ENCODE measurements around the gene GGT7.
"Not testable (repeated sequence)": the region's sequence is repeated elsewhere in the genome, so short reads cannot be mapped to it uniquely, and the experiment has no call there.

GGT7 gene

DNA sequence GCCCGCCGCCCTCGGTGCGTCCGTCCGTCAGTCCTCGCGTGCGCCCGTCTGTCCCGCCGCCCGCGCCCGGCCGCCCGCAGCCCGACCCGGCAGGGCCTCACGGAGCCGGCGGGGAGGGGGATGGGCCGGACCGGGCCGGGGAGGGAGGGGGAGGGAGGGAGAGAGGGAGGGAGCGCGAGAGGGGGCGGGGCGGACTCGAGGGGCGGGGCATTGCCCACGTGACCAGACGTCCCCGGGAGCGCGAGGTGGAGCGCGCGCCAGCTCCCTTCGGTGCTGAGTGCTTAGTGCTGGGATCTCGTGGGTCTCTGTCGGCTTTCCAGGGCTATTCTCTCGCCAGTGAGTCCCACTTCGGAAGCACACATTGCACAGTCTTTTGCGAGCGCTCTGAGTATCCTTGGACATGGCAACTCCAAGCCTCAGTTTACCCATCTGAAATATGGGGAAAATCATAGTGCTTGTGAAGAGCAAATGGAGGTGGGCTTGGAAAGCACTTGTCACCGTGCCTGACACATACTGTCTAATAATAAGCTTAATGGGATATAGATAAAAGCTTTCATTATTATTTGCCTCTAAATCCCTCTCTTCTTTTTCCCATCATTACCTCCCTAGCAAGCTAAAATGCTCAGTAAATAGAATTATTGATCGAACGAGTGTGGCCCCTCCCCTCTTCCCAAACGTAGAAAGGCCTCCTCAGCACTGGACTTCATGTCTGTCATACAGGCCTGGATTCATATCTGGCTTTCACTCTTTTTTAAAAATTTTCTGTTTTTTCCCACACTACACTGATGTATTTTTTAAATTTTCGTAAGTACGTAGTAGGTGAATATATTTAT lies 46.9 kb downstream of the GGT7 start, which contains the start of gene NCOA6:
Gene NCOA6 (minus strand): TSS at position 122 of the 833 bp plus-strand sequence. CDS start 43,296 bp downstream, outside the sequence.
- peak within 1 kb of the TSS; percentile 99 for H3K4me3 ChIP-seq (ENCODE audit: low read length)
- H3K4me2 ChIP-seq (ENCODE audit: low read length) = peak within 1 kb of the TSS; percentile 91
- H3K36me3 ChIP-seq (ENCODE audit: insufficient read depth, low read length) = no peaks in the 10 kb centered on the region
- H3K27me3 ChIP-seq (ENCODE audit: control insufficient read depth, insufficient read depth, low read length) = peaks cover 15% of the 10 kb centered on the region
- peak within 1 kb of the TSS; percentile 96 for H3K9ac ChIP-seq (ENCODE audit: low read depth, low read length)
- no peaks in the 10 kb centered on the region for H3K9me3 ChIP-seq (replicated peaks; ENCODE audit: low read length)
- H3K4me1 ChIP-seq (ENCODE audit: control insufficient read depth, insufficient read depth, low read length) = peaks cover 11% of the 10 kb centered on the region

DNA sequence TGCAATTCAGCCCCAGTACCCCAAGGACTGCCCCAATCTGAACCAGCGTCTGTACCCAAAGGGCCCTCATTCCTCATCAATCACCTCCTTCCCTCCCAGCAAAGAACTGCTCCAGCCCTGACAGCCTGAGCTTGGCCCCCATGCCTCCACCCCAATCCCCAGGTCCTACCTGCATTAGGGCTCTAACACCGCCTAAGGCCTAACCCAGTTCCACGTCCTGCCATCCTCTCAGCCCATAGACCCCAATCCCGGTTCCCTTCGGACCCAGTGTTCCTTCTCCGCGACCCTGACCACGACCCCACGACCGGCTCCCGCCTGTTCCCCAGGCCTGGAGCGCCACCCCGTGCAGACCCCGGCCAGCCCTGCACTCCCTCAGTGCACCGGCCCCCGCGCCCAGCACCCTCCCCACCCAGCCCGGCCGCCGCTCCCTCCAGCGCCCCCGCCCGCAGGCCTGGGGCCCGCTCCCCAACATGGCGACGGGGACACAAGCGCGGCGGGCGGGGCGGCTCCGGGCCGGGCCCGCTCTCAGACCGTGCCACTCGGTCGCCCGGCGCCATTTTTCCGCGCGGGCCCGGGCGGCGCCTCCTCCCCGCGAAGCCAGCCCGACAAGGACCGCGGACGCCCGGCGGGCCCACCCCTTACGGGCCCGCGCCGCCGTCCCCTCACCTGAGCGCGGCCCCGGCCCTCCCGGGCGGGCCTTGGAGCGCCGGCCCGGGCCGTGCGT lies 47.7 kb downstream of the GGT7 start:
- H3K9ac ChIP-seq (ENCODE audit: low read depth, low read length) = peak overlapping the region; percentile 96
- H3K36me3 ChIP-seq (ENCODE audit: insufficient read depth, low read length) = no peaks in the 10 kb centered on the region
- H3K4me3 ChIP-seq (ENCODE audit: low read length) = peak overlapping the region; percentile 99
- peaks cover 11% of the 10 kb centered on the region for H3K4me1 ChIP-seq (ENCODE audit: control insufficient read depth, insufficient read depth, low read length)
- H3K9me3 ChIP-seq (replicated peaks; ENCODE audit: low read length) = no peaks in the 10 kb centered on the region
- H3K4me2 ChIP-seq (ENCODE audit: low read length) = peak overlapping the region; percentile 91
- peaks cover 9% of the 10 kb centered on the region for H3K27me3 ChIP-seq (ENCODE audit: control insufficient read depth, insufficient read depth, low read length)

DNA sequence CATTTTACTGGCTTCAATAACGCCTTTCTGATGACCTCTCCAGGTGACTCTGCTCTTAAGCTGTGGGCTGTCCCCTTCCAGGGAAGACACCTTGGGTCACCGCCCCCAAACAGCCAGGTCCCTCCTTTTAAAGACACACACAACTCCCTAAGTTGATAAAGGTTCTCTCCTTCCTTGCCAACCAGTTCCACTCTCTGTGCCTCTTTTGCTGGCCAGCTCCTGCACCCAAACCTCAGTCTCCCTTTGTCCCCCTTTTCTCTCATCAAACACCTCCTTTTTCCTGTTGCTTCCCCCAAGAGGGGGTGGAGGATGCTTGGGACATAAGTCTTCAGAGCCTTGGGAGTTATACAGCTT lies 48.2 kb downstream of the GGT7 start:
- Histone ChIP-seq H3K4me3 (ENCODE audit: low read length) (peak overlapping the region; percentile 99), H3K9me3 (replicated peaks; ENCODE audit: low read length) (no peaks in the 10 kb centered on the region), H3K36me3 (ENCODE audit: insufficient read depth, low read length) (no peaks in the 10 kb centered on the region), H3K9ac (ENCODE audit: low read depth, low read length) (peak overlapping the region; percentile 96), H3K4me1 (ENCODE audit: control insufficient read depth, insufficient read depth, low read length) (peaks cover 11% of the 10 kb centered on the region), H3K27me3 (ENCODE audit: control insufficient read depth, insufficient read depth, low read length) (peaks cover 7% of the 10 kb centered on the region), H3K4me2 (ENCODE audit: low read length) (peak overlapping the region; percentile 91)

DNA sequence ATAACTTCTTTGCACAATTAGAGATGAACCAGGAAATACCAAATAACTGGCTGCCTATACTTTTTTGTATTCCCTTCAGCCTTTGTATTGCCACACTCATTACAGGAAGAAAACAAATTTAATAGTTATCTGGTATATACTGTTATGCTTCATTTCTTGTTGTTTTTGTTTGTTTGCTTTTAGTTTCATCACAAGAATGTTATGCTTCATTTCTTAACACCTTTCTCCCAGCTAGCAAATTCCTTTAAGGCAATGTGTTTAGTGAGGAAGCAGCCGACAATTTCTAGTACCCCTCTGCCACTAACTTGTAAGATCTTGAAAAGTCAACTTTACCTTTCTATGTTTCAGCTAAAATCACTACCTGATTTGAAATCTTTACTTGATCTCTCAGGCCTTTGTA lies 48.6 kb downstream of the GGT7 start:
- peak overlapping the region; percentile 96 for H3K9ac ChIP-seq (ENCODE audit: low read depth, low read length)
- peak overlapping the region; percentile 91 for H3K4me2 ChIP-seq (ENCODE audit: low read length)
- no peaks in the 10 kb centered on the region for H3K36me3 ChIP-seq (ENCODE audit: insufficient read depth, low read length)
- peaks cover 7% of the 10 kb centered on the region for H3K27me3 ChIP-seq (ENCODE audit: control insufficient read depth, insufficient read depth, low read length)
- H3K4me3 ChIP-seq (ENCODE audit: low read length) = peak overlapping the region; percentile 99
- H3K9me3 ChIP-seq (replicated peaks; ENCODE audit: low read length) = no peaks in the 10 kb centered on the region
- H3K4me1 ChIP-seq (ENCODE audit: control insufficient read depth, insufficient read depth, low read length) = peaks cover 11% of the 10 kb centered on the region

DNA sequence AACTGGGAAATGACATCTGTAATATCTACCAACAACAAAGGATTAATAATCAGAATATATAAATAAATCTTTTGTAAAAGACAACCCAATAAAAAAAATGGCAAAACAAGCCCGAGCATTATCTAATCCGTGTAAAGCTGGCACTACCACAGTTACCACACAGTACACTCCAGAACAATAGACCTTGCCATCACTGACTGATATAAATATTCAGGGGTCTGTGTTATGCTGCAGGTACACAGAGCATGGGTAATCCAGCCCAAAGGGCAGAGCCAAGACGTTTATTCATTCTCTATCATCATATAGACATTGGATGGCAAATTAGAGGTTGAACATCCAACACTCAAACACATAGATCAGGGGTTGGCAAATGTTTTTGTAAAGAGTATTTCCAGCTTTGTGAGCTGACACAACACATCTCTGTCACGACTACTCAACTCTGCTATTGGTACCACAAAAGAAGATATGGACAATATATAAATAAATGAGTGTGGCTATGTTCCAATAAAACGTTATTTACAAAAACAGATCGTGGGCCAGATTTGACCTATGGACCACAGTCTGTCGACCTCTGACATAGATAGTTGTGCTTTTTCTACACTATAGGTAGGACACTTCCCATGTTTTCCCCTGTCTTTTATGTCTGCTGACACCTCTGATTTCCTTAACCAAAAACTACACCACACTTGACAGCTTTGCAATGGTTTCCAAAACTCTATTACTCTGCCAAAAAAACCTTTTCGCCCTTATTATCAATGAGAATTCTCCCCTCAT lies 51.7 kb downstream of the GGT7 start:
- no peaks in the 10 kb centered on the region for H3K36me3 ChIP-seq (ENCODE audit: insufficient read depth, low read length)
- no peak overlapping the region for H3K4me2 ChIP-seq (ENCODE audit: low read length)
- no peak overlapping the region for H3K9ac ChIP-seq (ENCODE audit: low read depth, low read length)
- H3K4me1 ChIP-seq (ENCODE audit: control insufficient read depth, insufficient read depth, low read length) = peaks cover 15% of the 10 kb centered on the region
- no peak overlapping the region for H3K4me3 ChIP-seq (ENCODE audit: low read length)
- no peaks in the 10 kb centered on the region for H3K9me3 ChIP-seq (replicated peaks; ENCODE audit: low read length)
- no peaks in the 10 kb centered on the region for H3K27me3 ChIP-seq (ENCODE audit: control insufficient read depth, insufficient read depth, low read length)

DNA sequence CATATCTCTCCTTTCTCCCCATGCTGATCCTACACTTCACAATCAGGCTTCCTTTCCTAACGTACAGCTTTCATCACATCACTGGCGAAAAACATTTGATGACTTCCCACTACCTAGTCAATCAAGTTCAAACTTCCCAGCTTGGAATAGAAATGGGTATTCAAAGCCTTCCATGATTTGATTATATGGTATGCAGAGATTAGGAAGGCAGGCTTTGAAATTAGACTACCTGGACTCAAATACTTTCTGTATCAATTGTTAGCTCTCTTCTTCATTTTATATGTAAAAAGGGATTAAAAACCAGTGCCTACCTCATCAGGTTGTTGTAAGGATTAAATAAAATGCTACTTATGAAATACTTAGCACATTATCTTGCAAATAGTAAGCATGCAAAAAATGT lies 54.9 kb downstream of the GGT7 start:
- Histone ChIP-seq H3K9ac (ENCODE audit: low read depth, low read length) (no peak overlapping the region), H3K4me3 (ENCODE audit: low read length) (no peak overlapping the region), H3K9me3 (replicated peaks; ENCODE audit: low read length) (no peaks in the 10 kb centered on the region), H3K4me2 (ENCODE audit: low read length) (no peak overlapping the region), H3K27me3 (ENCODE audit: control insufficient read depth, insufficient read depth, low read length) (no peaks in the 10 kb centered on the region), H3K4me1 (ENCODE audit: control insufficient read depth, insufficient read depth, low read length) (peaks cover 10% of the 10 kb centered on the region), H3K36me3 (ENCODE audit: insufficient read depth, low read length) (no peaks in the 10 kb centered on the region)

DNA sequence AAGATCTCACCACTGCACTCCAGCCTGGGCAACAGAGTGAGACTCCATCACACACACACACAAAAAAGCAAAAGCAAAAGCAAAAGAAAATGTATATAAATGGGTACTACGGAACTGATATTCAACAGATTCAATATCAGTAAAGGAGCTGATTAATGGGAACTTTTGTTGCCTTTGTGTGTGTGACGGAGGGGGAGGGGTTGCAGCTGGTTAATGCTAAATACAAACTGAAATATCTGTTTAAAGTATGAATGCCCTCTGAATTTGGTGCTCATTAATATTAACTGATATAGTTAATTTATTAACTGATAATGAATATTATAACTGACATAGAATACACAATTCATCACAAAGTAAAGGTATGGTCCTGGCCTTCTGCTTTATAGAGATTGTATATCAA lies 55.6 kb downstream of the GGT7 start:
- no peak overlapping the region for H3K9ac ChIP-seq (ENCODE audit: low read depth, low read length)
- H3K4me2 ChIP-seq (ENCODE audit: low read length) = no peak overlapping the region
- H3K36me3 ChIP-seq (ENCODE audit: insufficient read depth, low read length) = no peaks in the 10 kb centered on the region
- H3K27me3 ChIP-seq (ENCODE audit: control insufficient read depth, insufficient read depth, low read length) = no peaks in the 10 kb centered on the region
- no peaks in the 10 kb centered on the region for H3K9me3 ChIP-seq (replicated peaks; ENCODE audit: low read length)
- H3K4me1 ChIP-seq (ENCODE audit: control insufficient read depth, insufficient read depth, low read length) = peaks cover 10% of the 10 kb centered on the region
- H3K4me3 ChIP-seq (ENCODE audit: low read length) = no peak overlapping the region

DNA sequence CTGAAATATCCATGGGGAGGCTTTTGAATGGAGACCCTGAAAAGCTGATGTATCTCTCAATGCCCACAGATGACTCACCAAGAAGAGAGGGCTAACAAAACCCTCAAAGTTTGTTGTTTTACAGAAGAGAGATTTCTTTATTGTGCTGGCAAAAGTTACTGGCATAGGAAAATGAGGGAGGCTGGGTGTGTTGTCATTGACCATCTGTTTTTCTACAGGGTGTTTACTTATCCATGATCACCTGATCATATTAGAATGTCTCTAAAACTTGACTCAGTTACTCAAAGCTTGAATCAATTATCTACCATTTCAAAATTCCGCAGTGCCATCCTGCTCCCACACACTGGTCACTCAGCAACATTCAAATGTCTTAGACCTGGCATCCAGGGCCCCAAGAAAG lies 57.0 kb downstream of the GGT7 start:
- Histone ChIP-seq H3K4me2 (ENCODE audit: low read length) (no peak overlapping the region), H3K36me3 (ENCODE audit: insufficient read depth, low read length) (no peaks in the 10 kb centered on the region), H3K4me1 (ENCODE audit: control insufficient read depth, insufficient read depth, low read length) (peaks cover 10% of the 10 kb centered on the region), H3K4me3 (ENCODE audit: low read length) (no peak overlapping the region), H3K27me3 (ENCODE audit: control insufficient read depth, insufficient read depth, low read length) (no peaks in the 10 kb centered on the region), H3K9me3 (replicated peaks; ENCODE audit: low read length) (no peaks in the 10 kb centered on the region), H3K9ac (ENCODE audit: low read depth, low read length) (no peak overlapping the region)

DNA sequence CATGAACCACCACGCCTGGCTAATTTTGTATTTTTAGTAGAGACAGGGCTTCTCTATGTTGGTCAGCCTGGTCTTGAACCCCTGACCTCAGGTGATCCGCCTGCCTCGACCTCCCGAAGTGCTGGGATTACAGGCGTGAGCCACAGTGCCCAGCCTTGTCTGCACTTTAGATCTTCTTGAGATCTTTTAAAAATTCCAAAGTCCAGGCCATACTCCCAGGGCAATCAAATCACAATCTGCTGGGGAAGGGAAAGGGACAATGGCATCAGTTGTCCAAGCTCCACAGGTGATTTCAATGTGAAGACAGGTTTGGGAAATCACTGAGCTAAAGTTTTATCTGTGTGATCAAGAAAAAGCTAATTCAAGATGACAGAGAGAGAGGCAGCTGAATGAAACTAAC lies 64.1 kb downstream of the GGT7 start:
- Histone ChIP-seq H3K4me2 (ENCODE audit: low read length) (no peak overlapping the region), H3K27me3 (ENCODE audit: control insufficient read depth, insufficient read depth, low read length) (no peaks in the 10 kb centered on the region), H3K9ac (ENCODE audit: low read depth, low read length) (no peak overlapping the region), H3K4me1 (ENCODE audit: control insufficient read depth, insufficient read depth, low read length) (no peaks in the 10 kb centered on the region), H3K4me3 (ENCODE audit: low read length) (no peak overlapping the region), H3K36me3 (ENCODE audit: insufficient read depth, low read length) (no peaks in the 10 kb centered on the region), H3K9me3 (replicated peaks; ENCODE audit: low read length) (no peaks in the 10 kb centered on the region)

DNA sequence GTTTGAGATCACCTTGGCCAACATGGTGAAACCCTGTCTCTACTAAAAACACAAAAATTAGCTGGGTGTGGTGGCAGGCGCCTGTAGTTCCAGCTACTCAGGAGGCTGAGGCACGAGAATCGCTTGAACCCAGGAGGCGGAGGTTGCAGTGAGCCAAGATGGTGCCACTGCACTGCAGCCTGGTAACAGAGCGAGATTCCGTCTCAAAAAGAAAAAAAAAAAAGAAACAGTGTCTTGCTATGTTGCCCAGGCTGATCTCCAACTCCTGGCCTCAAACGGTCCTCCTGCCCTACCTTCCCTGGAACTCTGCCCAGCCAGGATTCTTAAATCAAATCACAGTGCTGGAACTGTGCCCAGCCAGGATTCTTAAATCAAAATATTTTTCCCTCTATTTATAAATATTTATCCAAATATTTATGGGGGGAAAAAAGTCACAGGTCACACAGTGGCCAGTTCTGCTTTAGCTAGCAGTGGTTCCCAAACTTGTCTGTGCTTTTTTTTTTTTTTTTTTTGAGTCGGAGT lies 64.7 kb downstream of the GGT7 start:
- H3K4me1 ChIP-seq (ENCODE audit: control insufficient read depth, insufficient read depth, low read length); H3K36me3 ChIP-seq (ENCODE audit: insufficient read depth, low read length); H3K4me3 ChIP-seq (ENCODE audit: low read length); H3K4me2 ChIP-seq (ENCODE audit: low read length); H3K27me3 ChIP-seq (ENCODE audit: control insufficient read depth, insufficient read depth, low read length); H3K9me3 ChIP-seq (replicated peaks; ENCODE audit: low read length); H3K9ac ChIP-seq (ENCODE audit: low read depth, low read length): not testable (repeated sequence)

DNA sequence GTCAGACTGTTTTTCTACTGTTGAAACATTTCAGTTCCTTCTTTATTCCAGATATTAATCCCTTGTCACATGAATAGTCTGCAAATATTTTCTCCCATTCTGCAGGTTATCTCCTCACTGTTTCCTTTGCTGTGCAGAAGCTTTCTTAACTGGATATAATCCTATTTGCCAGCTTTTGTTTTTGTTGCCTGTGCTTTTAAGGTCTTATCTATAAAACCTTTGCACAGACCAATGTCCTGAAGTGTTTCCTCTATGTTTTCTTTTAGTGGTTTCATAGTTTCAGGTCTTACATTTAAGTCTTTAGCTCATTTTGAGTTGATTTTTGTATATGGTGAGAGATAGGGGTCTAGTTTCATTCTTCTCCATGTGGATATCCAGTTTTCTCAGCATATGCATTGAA lies 66.4 kb downstream of the GGT7 start:
- H3K4me2 ChIP-seq (ENCODE audit: low read length) = no peak overlapping the region
- no peaks in the 10 kb centered on the region for H3K9me3 ChIP-seq (replicated peaks; ENCODE audit: low read length)
- H3K27me3 ChIP-seq (ENCODE audit: control insufficient read depth, insufficient read depth, low read length) = no peaks in the 10 kb centered on the region
- H3K9ac ChIP-seq (ENCODE audit: low read depth, low read length) = no peak overlapping the region
- H3K36me3 ChIP-seq (ENCODE audit: insufficient read depth, low read length) = no peaks in the 10 kb centered on the region
- no peak overlapping the region for H3K4me3 ChIP-seq (ENCODE audit: low read length)
- no peaks in the 10 kb centered on the region for H3K4me1 ChIP-seq (ENCODE audit: control insufficient read depth, insufficient read depth, low read length)
